ENCODE measurements around the gene CLIC6.

CLIC6 gene

GRCh38 chr21:34648739-34649297 lies 20.0 kb upstream of the CLIC6 start:
- H3K23ac ChIP-seq (ENCODE audit: low read length), result no peak overlapping the region
- H4K12ac ChIP-seq (ENCODE audit: low read depth, low read length), result no peak overlapping the region
- DNase-seq, result no peak
- H3K4me2 ChIP-seq (ENCODE audit: low read length), result no peak overlapping the region
- no peak overlapping the region for H2AFZ ChIP-seq (ENCODE audit: insufficient read depth, low read length, poor library complexity)
- H3K18ac ChIP-seq (ENCODE audit: low read length), result no peak overlapping the region
- no CpG with 5 or more reads among the region's 6 CpGs for WGBS (ENCODE audit: extremely low coverage, insufficient coverage, insufficient read length)
- H3K27ac ChIP-seq (ENCODE audit: low read depth, low read length), result no peak overlapping the region
- no peak overlapping the region for H3K4ac ChIP-seq (ENCODE audit: low read depth, low read length)
- H3K79me1 ChIP-seq (ENCODE audit: low read length), result no peaks in the 10 kb centered on the region
- H3K9ac ChIP-seq (ENCODE audit: low read length), result no peak overlapping the region
- no peaks in the 10 kb centered on the region for H3K79me2 ChIP-seq (ENCODE audit: control insufficient read depth, insufficient read depth, low read length, poor library complexity)
- H2AK5ac ChIP-seq (ENCODE audit: low read length), result no peak overlapping the region
- H2BK120ac ChIP-seq (ENCODE audit: insufficient read depth, low read length, poor library complexity), result no peak overlapping the region
- no peaks in the 10 kb centered on the region for H3K4me1 ChIP-seq (ENCODE audit: control insufficient read depth in 1 of 2, insufficient read depth in 2 of 2, low read length in 2 of 2)
- H3K9me3 ChIP-seq (ENCODE audit: insufficient read depth, low read depth, low read length), result peaks cover 2% of the 10 kb centered on the region
- no peak overlapping the region for H2BK5ac ChIP-seq (ENCODE audit: low read depth, low read length, poor library complexity)
- no peaks in the 10 kb centered on the region for H3K36me3 ChIP-seq (ENCODE audit: control insufficient read depth in 1 of 2, insufficient read depth in 2 of 2, low read length in 2 of 2)
- no peak overlapping the region for H4K8ac ChIP-seq (ENCODE audit: low read depth, low read length)
- H2BK12ac ChIP-seq (ENCODE audit: low read length), result no peak overlapping the region
- H4K91ac ChIP-seq (ENCODE audit: low read depth, low read length), result no peak overlapping the region
- H3K27me3 ChIP-seq (ENCODE audit: insufficient read depth, low read length), result no peaks in the 10 kb centered on the region
- H3K4me3 ChIP-seq (ENCODE audit: low read depth, low read length), result no peak overlapping the region
- H3K14ac ChIP-seq (ENCODE audit: low read length), result no peak overlapping the region

DNA sequence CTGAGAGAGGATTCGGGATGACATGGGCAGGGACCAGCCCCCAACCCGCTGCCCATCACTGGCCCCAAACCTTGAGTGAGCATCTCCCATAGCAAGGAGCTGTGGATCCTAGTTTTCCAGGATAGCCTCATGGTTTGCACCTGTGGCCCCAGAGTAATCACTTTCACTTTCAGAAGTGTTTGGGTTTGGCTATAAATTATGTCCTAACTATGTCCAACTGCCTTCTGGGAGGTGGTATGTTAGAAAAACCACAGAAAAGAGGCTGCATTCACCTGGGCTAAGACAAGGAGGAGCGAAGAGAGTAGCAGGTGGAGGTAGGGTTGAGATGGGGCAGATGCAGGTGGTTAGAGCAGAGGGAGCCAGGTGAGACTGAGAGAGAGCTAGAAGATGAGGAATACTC lies 19.4 kb upstream of the CLIC6 start:
- no peaks in the 10 kb centered on the region for H3K27me3 ChIP-seq (ENCODE audit: insufficient read depth, low read length)
- H3K27ac ChIP-seq (ENCODE audit: low read depth, low read length), result no peak overlapping the region
- no peak overlapping the region for H2BK12ac ChIP-seq (ENCODE audit: low read length)
- no peak overlapping the region for H4K91ac ChIP-seq (ENCODE audit: low read depth, low read length)
- no peaks in the 10 kb centered on the region for H3K79me2 ChIP-seq (ENCODE audit: control insufficient read depth, insufficient read depth, low read length, poor library complexity)
- no CpG with 5 or more reads among the region's 3 CpGs for WGBS (ENCODE audit: extremely low coverage, insufficient coverage, insufficient read length)
- no peaks in the 10 kb centered on the region for H3K4me1 ChIP-seq (ENCODE audit: control insufficient read depth in 1 of 2, insufficient read depth in 2 of 2, low read length in 2 of 2)
- no peak overlapping the region for H2BK120ac ChIP-seq (ENCODE audit: insufficient read depth, low read length, poor library complexity)
- no peaks in the 10 kb centered on the region for H3K79me1 ChIP-seq (ENCODE audit: low read length)
- H3K9ac ChIP-seq (ENCODE audit: low read length), result no peak overlapping the region
- no peak for DNase-seq
- H3K4me2 ChIP-seq (ENCODE audit: low read length), result no peak overlapping the region
- no peak overlapping the region for H2AFZ ChIP-seq (ENCODE audit: insufficient read depth, low read length, poor library complexity)
- no peak overlapping the region for H4K12ac ChIP-seq (ENCODE audit: low read depth, low read length)
- H2BK5ac ChIP-seq (ENCODE audit: low read depth, low read length, poor library complexity), result no peak overlapping the region
- H2AK5ac ChIP-seq (ENCODE audit: low read length), result no peak overlapping the region
- H3K14ac ChIP-seq (ENCODE audit: low read length), result no peak overlapping the region
- H3K4me3 ChIP-seq (ENCODE audit: low read depth, low read length), result no peak overlapping the region
- no peak overlapping the region for H3K4ac ChIP-seq (ENCODE audit: low read depth, low read length)
- no peak overlapping the region for H4K8ac ChIP-seq (ENCODE audit: low read depth, low read length)
- H3K9me3 ChIP-seq (ENCODE audit: insufficient read depth, low read depth, low read length), result peaks cover 2% of the 10 kb centered on the region
- H3K18ac ChIP-seq (ENCODE audit: low read length), result no peak overlapping the region
- no peaks in the 10 kb centered on the region for H3K36me3 ChIP-seq (ENCODE audit: control insufficient read depth in 1 of 2, insufficient read depth in 2 of 2, low read length in 2 of 2)
- no peak overlapping the region for H3K23ac ChIP-seq (ENCODE audit: low read length)

DNA sequence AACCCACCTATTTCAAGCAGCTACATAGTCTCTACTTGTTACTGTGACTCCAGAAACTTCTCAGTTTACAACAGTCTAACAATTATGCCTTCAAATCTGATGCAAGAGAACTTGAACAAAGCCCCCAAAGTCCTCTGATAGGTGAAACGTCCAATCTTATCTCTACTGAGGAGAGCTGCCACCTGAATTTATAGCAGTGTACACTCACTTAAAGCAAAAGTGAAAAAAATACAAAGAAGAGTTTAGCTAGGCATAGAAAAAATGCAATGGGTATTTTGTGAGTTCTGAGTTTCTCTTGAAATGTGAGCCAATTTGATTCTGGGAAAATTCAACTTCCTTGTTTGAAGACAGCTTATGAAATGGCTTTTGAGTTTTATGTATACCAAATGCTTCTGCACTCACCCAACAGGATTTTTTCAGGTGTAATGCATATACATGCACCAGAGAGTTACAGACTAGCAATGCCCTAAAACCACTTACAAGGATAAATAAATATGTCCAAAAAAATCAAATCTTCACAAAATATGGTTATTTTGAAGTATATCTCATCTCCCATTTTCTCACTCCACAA lies 17.8 kb upstream of the CLIC6 start:
- Histone ChIP-seq H3K27ac (ENCODE audit: low read depth, low read length) (no peak overlapping the region), H2BK120ac (ENCODE audit: insufficient read depth, low read length, poor library complexity) (no peak overlapping the region), H3K14ac (ENCODE audit: low read length) (no peak overlapping the region), H3K79me2 (ENCODE audit: control insufficient read depth, insufficient read depth, low read length, poor library complexity) (no peaks in the 10 kb centered on the region), H3K23ac (ENCODE audit: low read length) (no peak overlapping the region), H3K4ac (ENCODE audit: low read depth, low read length) (no peak overlapping the region), H2BK12ac (ENCODE audit: low read length) (no peak overlapping the region), H4K91ac (ENCODE audit: low read depth, low read length) (no peak overlapping the region), H2AFZ (ENCODE audit: insufficient read depth, low read length, poor library complexity) (no peak overlapping the region), H3K79me1 (ENCODE audit: low read length) (no peaks in the 10 kb centered on the region), H3K9me3 (ENCODE audit: insufficient read depth, low read depth, low read length) (peaks cover 2% of the 10 kb centered on the region), H3K18ac (ENCODE audit: low read length) (no peak overlapping the region), H3K36me3 (ENCODE audit: control insufficient read depth in 1 of 2, insufficient read depth in 2 of 2, low read length in 2 of 2) (no peaks in the 10 kb centered on the region), H4K12ac (ENCODE audit: low read depth, low read length) (no peak overlapping the region), H2BK5ac (ENCODE audit: low read depth, low read length, poor library complexity) (no peak overlapping the region), H3K4me2 (ENCODE audit: low read length) (no peak overlapping the region), H3K9ac (ENCODE audit: low read length) (no peak overlapping the region), H4K8ac (ENCODE audit: low read depth, low read length) (no peak overlapping the region), H3K4me1 (ENCODE audit: control insufficient read depth in 1 of 2, insufficient read depth in 2 of 2, low read length in 2 of 2) (no peaks in the 10 kb centered on the region), H3K27me3 (ENCODE audit: insufficient read depth, low read length) (no peaks in the 10 kb centered on the region), H2AK5ac (ENCODE audit: low read length) (no peak overlapping the region), H3K4me3 (ENCODE audit: low read depth, low read length) (no peak overlapping the region)
- DNase-seq, result no peak
- WGBS (ENCODE audit: extremely low coverage, insufficient coverage, insufficient read length), result no CpG with 5 or more reads among the region's 1 CpG

DNA sequence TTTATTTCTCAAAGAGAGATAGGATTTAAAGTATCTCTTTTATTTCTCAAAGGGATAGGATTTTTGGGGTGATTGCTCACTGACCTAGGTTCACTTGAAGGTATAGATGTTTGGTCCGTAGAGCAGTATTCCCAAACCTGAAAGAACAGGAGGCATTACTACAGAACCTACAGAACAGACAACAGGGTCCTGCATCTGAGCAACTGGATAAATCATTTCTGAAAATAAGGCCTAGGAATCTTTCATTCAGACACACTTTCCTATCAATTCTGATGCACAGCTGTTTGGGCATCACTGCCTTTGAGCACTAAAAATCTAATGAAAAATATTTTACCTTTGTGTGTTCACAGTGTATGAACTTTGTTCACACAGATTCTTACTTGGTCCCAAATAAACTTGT lies 17.2 kb upstream of the CLIC6 start:
- no peaks in the 10 kb centered on the region for H3K4me1 ChIP-seq (ENCODE audit: control insufficient read depth in 1 of 2, insufficient read depth in 2 of 2, low read length in 2 of 2)
- no peak overlapping the region for H3K4ac ChIP-seq (ENCODE audit: low read depth, low read length)
- H3K9me3 ChIP-seq (ENCODE audit: insufficient read depth, low read depth, low read length), result peaks cover 2% of the 10 kb centered on the region
- no peak overlapping the region for H2BK5ac ChIP-seq (ENCODE audit: low read depth, low read length, poor library complexity)
- no peak overlapping the region for H2AK5ac ChIP-seq (ENCODE audit: low read length)
- no peak overlapping the region for H3K4me3 ChIP-seq (ENCODE audit: low read depth, low read length)
- DNase-seq, result no peak
- H3K27me3 ChIP-seq (ENCODE audit: insufficient read depth, low read length), result no peaks in the 10 kb centered on the region
- no peak overlapping the region for H2BK12ac ChIP-seq (ENCODE audit: low read length)
- H3K14ac ChIP-seq (ENCODE audit: low read length), result no peak overlapping the region
- H3K27ac ChIP-seq (ENCODE audit: low read depth, low read length), result no peak overlapping the region
- H3K79me2 ChIP-seq (ENCODE audit: control insufficient read depth, insufficient read depth, low read length, poor library complexity), result no peaks in the 10 kb centered on the region
- H4K12ac ChIP-seq (ENCODE audit: low read depth, low read length), result no peak overlapping the region
- H4K91ac ChIP-seq (ENCODE audit: low read depth, low read length), result no peak overlapping the region
- WGBS (ENCODE audit: extremely low coverage, insufficient coverage, insufficient read length), result no CpG with 5 or more reads among the region's 1 CpG
- H3K36me3 ChIP-seq (ENCODE audit: control insufficient read depth in 1 of 2, insufficient read depth in 2 of 2, low read length in 2 of 2), result no peaks in the 10 kb centered on the region
- H3K23ac ChIP-seq (ENCODE audit: low read length), result no peak overlapping the region
- H3K18ac ChIP-seq (ENCODE audit: low read length), result no peak overlapping the region
- no peak overlapping the region for H2BK120ac ChIP-seq (ENCODE audit: insufficient read depth, low read length, poor library complexity)
- H3K4me2 ChIP-seq (ENCODE audit: low read length), result no peak overlapping the region
- no peaks in the 10 kb centered on the region for H3K79me1 ChIP-seq (ENCODE audit: low read length)
- H2AFZ ChIP-seq (ENCODE audit: insufficient read depth, low read length, poor library complexity), result no peak overlapping the region
- H3K9ac ChIP-seq (ENCODE audit: low read length), result no peak overlapping the region
- no peak overlapping the region for H4K8ac ChIP-seq (ENCODE audit: low read depth, low read length)

Measured in trophoblast cell (in vitro differentiated cells and primary cell).